Left lung (tissue), 14 donors: ENCODE measurements around the gene PLA2G4C. TPM values are rescaled to one million over a fixed set of nuclear protein-coding genes. Genes with fewer than 3 reads are reported as not detected.

Experiments used
- ATAC-seq: fragments of 200-7000 bp; cut with Tn5 transposase; one replicate; pipeline ENCODE4 v1.9.1; 2020; ENCODE audit warnings: moderate library complexity
- DNase-seq, 4 donors: peaks; one replicate each; pipeline ENCODE4 v3.0.0-alpha.2; 2013 to 2020
- H3K27ac ChIP-seq, 2 donors: fragments of 200-600 bp; sonication (generic) in 1 of 2; one replicate each; pipeline versions ENCODE4 v1.5.0 to v1.8.0; 2020 to 2021
- H3K27me3 ChIP-seq, 2 donors: fragments of 200-600 bp; sonication (generic) in 1 of 2; one replicate each; pipeline versions ENCODE4 v1.5.0 to v1.8.0; 2020 to 2021
- H3K36me3 ChIP-seq, 2 donors: fragments of 200-600 bp; sonication (generic) in 1 of 2; one replicate each; pipeline versions ENCODE4 v1.5.0 to v1.8.0; 2020 to 2021
- H3K4me1 ChIP-seq, 2 donors: fragments of 200-600 bp; one replicate each; pipeline ENCODE4 v1.8.0; 2021
- H3K4me3 ChIP-seq, 2 donors: fragments of 200-600 bp; sonication (generic) in 1 of 2; one replicate each; pipeline versions ENCODE4 v1.5.0 to v1.8.0; 2020 to 2021; ENCODE audit warnings: mild to moderate bottlenecking in 1 of 2
- H3K9me3 ChIP-seq, 2 donors: fragments of 200-600 bp; sonication (generic) in 1 of 2; one replicate each; pipeline versions ENCODE4 v1.5.0 to v1.8.0; 2020 to 2021
- intact Hi-C, 2 donors: fragments of 100-400 bp; cut with DNase I; formaldehyde crosslinking; loops; one replicate each; pipeline versions ENCODE4 v1.11.2 to v1.14.2; 2022
- long read RNA-seq, 12 donors: library from polyadenylated mRNA in 2 of 12; unstranded in 2 of 12; transcript quantifications; one replicate each; pipeline ENCODE4 v2.0.0 and lab custom pipeline, GENCODE V29; 2019 to 2026
- polyA plus RNA-seq, 6 donors: library from polyadenylated mRNA; unstranded; fragments of 120-200 nt; gene quantifications; one replicate each; pipeline ENCODE4 v1.2.1, GENCODE V29; 2013; ENCODE audit not compliant: insufficient read length in 6 of 6
- total RNA-seq, 2 donors: library from RNA; stranded (reverse); fragmentation: NEBNext Ultra II Directional; extraction: Animal tissue kit (Norgen Biotek cat#: 25700); gene quantifications; one replicate each; pipeline ENCODE4 v1.2.1, GENCODE V29; 2021
- TF ChIP-seq, protein P1 (sequence below), 2 donors: fragments of 200-600 bp; sonication (generic) in 1 of 2; IDR thresholded peaks; one replicate each; pipeline versions ENCODE4 v1.5.0 to v1.8.0; 2021; ENCODE audit warnings: antibody characterized with exemption in 2 of 2
- donor health status: DM: no; HTN: yes; CAD: no.
- donor health status: DM: no; HTN: no; CAD: no.

The PLA2G4C gene, protein sequence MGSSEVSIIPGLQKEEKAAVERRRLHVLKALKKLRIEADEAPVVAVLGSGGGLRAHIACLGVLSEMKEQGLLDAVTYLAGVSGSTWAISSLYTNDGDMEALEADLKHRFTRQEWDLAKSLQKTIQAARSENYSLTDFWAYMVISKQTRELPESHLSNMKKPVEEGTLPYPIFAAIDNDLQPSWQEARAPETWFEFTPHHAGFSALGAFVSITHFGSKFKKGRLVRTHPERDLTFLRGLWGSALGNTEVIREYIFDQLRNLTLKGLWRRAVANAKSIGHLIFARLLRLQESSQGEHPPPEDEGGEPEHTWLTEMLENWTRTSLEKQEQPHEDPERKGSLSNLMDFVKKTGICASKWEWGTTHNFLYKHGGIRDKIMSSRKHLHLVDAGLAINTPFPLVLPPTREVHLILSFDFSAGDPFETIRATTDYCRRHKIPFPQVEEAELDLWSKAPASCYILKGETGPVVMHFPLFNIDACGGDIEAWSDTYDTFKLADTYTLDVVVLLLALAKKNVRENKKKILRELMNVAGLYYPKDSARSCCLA
- 10 to 100 TPM; 11.5 to 17.3 TPM for total RNA-seq
- 10 to 100 TPM in 4 of 6 donors, 1 to 10 TPM in 2; 6.6 to 14.5 (median 10.2) TPM for polyA plus RNA-seq
- long read RNA-seq, donor 1, result 0 reads
- long read RNA-seq, donor 2, partial matches to known transcripts, result 0 of 1 reads
- long read RNA-seq, donor 2, other reads (novel, unspliced or antisense), result 0 of 1 reads
- long read RNA-seq, donor 3, partial matches to known transcripts, result 0 of 1 reads
- long read RNA-seq, donor 3, other reads (novel, unspliced or antisense), result 0 of 1 reads
- long read RNA-seq, donor 4, partial matches to known transcripts, result 2 of 5 reads
- long read RNA-seq, donor 4, other reads (novel, unspliced or antisense), result 2 of 5 reads
- long read RNA-seq, donor 5, partial matches to known transcripts, result 0 of 1 reads
- long read RNA-seq, donor 5, other reads (novel, unspliced or antisense), result 0 of 1 reads
- long read RNA-seq, donor 6, result 0 reads
- long read RNA-seq, donor 7, result 0 reads
- long read RNA-seq, donor 8, result 0 reads
- long read RNA-seq, donor 9, result 0 reads
- long read RNA-seq, donor 10, partial matches to known transcripts, result 2 of 7 reads
- long read RNA-seq, donor 10, other reads (novel, unspliced or antisense), result 0 of 7 reads
- long read RNA-seq, donor 11, result 0 reads
- long read RNA-seq, donor 12, result 0 reads

DNA sequence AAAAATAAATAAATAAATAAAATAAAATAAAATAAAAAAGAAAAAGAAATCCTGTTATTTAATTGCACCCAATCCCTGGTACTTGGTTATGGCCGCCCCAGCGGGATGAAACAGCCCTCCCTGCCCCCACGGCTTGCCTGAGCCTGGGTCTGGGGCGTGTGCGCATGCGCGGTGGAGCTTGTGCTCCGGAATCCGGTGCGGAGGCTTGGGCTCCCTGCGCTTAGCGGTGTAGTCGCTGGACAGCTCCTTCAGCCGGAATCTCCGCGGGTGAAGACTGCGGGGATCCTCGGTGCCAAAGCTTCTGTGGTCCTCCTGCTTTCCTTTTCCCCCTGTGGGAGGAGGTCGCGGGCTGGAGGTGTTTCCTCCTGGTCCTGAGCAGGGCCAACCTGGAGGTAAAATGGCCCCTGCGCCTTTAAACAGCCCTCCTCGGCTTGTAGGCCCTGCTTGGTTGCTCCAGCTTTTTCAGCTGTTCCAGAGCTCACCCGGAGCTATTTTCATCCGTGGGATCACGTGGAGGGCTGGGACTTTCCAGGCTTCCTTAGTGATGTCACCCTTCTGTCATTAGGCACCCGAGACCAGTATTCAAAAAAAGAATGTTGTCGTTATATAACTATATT lies at the start of gene PLA2G4C:
TSS of gene PLA2G4C (minus strand) at position 468 of the 617 bp plus-strand sequence. CDS start 4,288 bp downstream, outside the sequence.
- peaks cover 11 to 27% of the 10 kb centered on the region in 2 donors for H3K4me1 ChIP-seq
- H3K36me3 ChIP-seq, result peaks cover 0 to 7% of the 10 kb centered on the region in 2 donors
- H3K27ac ChIP-seq, result peak within 1 kb of the TSS; percentile 92 to 93
- ATAC-seq, result peak; percentile 90
- TF ChIP-seq, protein P1, sequence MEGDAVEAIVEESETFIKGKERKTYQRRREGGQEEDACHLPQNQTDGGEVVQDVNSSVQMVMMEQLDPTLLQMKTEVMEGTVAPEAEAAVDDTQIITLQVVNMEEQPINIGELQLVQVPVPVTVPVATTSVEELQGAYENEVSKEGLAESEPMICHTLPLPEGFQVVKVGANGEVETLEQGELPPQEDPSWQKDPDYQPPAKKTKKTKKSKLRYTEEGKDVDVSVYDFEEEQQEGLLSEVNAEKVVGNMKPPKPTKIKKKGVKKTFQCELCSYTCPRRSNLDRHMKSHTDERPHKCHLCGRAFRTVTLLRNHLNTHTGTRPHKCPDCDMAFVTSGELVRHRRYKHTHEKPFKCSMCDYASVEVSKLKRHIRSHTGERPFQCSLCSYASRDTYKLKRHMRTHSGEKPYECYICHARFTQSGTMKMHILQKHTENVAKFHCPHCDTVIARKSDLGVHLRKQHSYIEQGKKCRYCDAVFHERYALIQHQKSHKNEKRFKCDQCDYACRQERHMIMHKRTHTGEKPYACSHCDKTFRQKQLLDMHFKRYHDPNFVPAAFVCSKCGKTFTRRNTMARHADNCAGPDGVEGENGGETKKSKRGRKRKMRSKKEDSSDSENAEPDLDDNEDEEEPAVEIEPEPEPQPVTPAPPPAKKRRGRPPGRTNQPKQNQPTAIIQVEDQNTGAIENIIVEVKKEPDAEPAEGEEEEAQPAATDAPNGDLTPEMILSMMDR (IDR thresholded peaks at IDR 0.05), result no peak
- intact Hi-C loops, result no loop called here
- peak within 1 kb of the TSS; percentile 23 to 50 for H3K4me3 ChIP-seq
- DNase-seq, result peak; percentile 79 to 98 (median 91)
- H3K27me3 ChIP-seq, result no peaks in the 10 kb centered on the region
- H3K9me3 ChIP-seq, result no peaks in the 10 kb centered on the region

GRCh38 chr19:48158210-48158790 lies 47.7 kb upstream of the PLA2G4C start:
- Histone ChIP-seq H3K9me3 (no peaks in the 10 kb centered on the region), H3K27ac (no peak overlapping the region), H3K27me3 (no peaks in the 10 kb centered on the region), H3K36me3 (peaks cover 0 to 67% of the 10 kb centered on the region in 2 donors), H3K4me3 (no peak overlapping the region), H3K4me1 (no peaks in the 10 kb centered on the region)
- DNase-seq (peak in 1 of 4 donors; percentile 42), ATAC-seq (no peak)
- intact Hi-C loops, result no loop called here
- TF ChIP-seq, protein P1 (IDR thresholded peaks at IDR 0.05), result no peak

- intact Hi-C loops, result no loop called here
- Histone ChIP-seq H3K36me3 (peaks cover 0 to 58% of the 10 kb centered on the region in 2 donors), H3K4me1 (no peaks in the 10 kb centered on the region), H3K4me3 (no peak overlapping the region), H3K27me3 (no peaks in the 10 kb centered on the region), H3K9me3 (no peaks in the 10 kb centered on the region), H3K27ac (no peak overlapping the region)
- DNase-seq (peak in 1 of 4 donors; percentile 12), ATAC-seq (no peak)
- TF ChIP-seq, protein P1 (IDR thresholded peaks at IDR 0.05), result no peak
Observed at GRCh38 chr19:48154003-48154402, 43.4 kb upstream of the PLA2G4C start.

DNA sequence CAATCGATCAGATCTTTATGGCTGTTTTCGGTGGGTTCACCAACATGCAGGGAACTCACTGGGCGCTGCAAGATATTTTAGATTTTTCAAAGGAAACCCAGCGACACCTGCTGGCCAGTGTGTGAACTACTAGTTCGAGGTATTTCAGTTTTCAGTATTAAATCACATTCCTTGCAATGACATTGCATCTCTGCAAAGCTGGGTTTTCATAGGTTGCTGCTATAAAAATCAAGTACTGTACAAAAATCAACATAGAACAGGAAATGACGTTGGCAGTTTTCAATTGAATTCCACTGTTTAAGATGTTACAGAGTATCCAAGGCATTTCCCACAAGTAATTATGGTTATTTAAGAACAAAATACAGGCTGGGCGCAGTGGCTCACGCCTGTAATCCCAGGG lies 41.9 kb upstream of the PLA2G4C start:
- no peaks in the 10 kb centered on the region for H3K27me3 ChIP-seq
- no peaks in the 10 kb centered on the region for H3K4me1 ChIP-seq
- DNase-seq, result peak in 3 of 4 donors; percentile 43 to 52 (median 45)
- no peak overlapping the region for H3K27ac ChIP-seq
- ATAC-seq, result peak; percentile 80
- no peaks in the 10 kb centered on the region for H3K9me3 ChIP-seq
- intact Hi-C loops, result no loop called here
- peaks cover 0 to 55% of the 10 kb centered on the region in 2 donors for H3K36me3 ChIP-seq
- no peak overlapping the region for H3K4me3 ChIP-seq
- TF ChIP-seq, protein P1 (IDR thresholded peaks at IDR 0.05), result peak; percentile 84 to 85
